ENCODE measurements around the gene TYMP.

TYMP gene

GRCh38 chr22:50560034-50560433 is 30.2 kb upstream of the TYMP start:
- TF ChIP-seq CTCF (IDR thresholded peaks at IDR 0.05): no peak

- TF ChIP-seq CTCF (IDR thresholded peaks at IDR 0.05): no peak
Observed at GRCh38 chr22:50556703-50557102, 26.9 kb upstream of the TYMP start.

GRCh38 chr22:50553310-50553709 is 23.5 kb upstream of the TYMP start:
- TF ChIP-seq CTCF (IDR thresholded peaks at IDR 0.05): no peak

- no peak for TF ChIP-seq CTCF (IDR thresholded peaks at IDR 0.05)
Observed at GRCh38 chr22:50551160-50551752, 21.4 kb upstream of the TYMP start.

GRCh38 chr22:50550395-50550794 is 20.6 kb upstream of the TYMP start:
- TF ChIP-seq CTCF (IDR thresholded peaks at IDR 0.05): no peak

GRCh38 chr22:50548921-50549790 is 19.3 kb upstream of the TYMP start:
- TF ChIP-seq CTCF (IDR thresholded peaks at IDR 0.05): no peak

- TF ChIP-seq CTCF (IDR thresholded peaks at IDR 0.05): no peak
Observed at GRCh38 chr22:50548040-50548920, 18.5 kb upstream of the TYMP start.

All from LNCAP (cell line).